ENCODE data around the gene LRRC51. TPM values are rescaled to one million over a fixed set of nuclear protein-coding genes. Genes with fewer than 3 reads are reported as not detected.

LRRC51 gene
- total RNA-seq, 2 donors from 2014 or later, result 8.0 to 9.5 TPM

- TF ChIP-seq, protein P1, sequence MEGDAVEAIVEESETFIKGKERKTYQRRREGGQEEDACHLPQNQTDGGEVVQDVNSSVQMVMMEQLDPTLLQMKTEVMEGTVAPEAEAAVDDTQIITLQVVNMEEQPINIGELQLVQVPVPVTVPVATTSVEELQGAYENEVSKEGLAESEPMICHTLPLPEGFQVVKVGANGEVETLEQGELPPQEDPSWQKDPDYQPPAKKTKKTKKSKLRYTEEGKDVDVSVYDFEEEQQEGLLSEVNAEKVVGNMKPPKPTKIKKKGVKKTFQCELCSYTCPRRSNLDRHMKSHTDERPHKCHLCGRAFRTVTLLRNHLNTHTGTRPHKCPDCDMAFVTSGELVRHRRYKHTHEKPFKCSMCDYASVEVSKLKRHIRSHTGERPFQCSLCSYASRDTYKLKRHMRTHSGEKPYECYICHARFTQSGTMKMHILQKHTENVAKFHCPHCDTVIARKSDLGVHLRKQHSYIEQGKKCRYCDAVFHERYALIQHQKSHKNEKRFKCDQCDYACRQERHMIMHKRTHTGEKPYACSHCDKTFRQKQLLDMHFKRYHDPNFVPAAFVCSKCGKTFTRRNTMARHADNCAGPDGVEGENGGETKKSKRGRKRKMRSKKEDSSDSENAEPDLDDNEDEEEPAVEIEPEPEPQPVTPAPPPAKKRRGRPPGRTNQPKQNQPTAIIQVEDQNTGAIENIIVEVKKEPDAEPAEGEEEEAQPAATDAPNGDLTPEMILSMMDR (conservative IDR thresholded peaks at IDR 0.05), result no peak
- Mint-ChIP-seq H3K27me3 (ENCODE audit: insufficient read depth) (peaks cover 33% of the 10 kb centered on the region), H3K27ac (no peak overlapping the region), H3K4me1 (no peaks in the 10 kb centered on the region), H3K4me3 (no peak overlapping the region), H3K9me3 (no peaks in the 10 kb centered on the region), H3K36me3 (ENCODE audit: low read depth) (no peaks in the 10 kb centered on the region)
- Histone ChIP-seq H3K27ac (ENCODE audit: low read depth, low read length) (no peak overlapping the region), H3K27me3 (ENCODE audit: control insufficient read depth, insufficient read depth, low read length, poor library complexity, severe bottlenecking) (peaks cover 23% of the 10 kb centered on the region), H3K4me3 (ENCODE audit: low read length) (no peak overlapping the region), H3K4me1 (ENCODE audit: control insufficient read depth, insufficient read depth, low read length) (no peaks in the 10 kb centered on the region), H3K9ac (ENCODE audit: extremely low read depth, low read length, poor library complexity, severe bottlenecking) (no peak overlapping the region), H3K36me3 (ENCODE audit: control insufficient read depth, insufficient read depth, low read length) (no peaks in the 10 kb centered on the region), H3K9me3 (ENCODE audit: control insufficient read depth, low read length) (no peaks in the 10 kb centered on the region)
- no peak for DNase-seq
- WGBS, 2 experiments (ENCODE audit: insufficient coverage in 1 of 2, insufficient read length in 1 of 2), result 98 to 100% methylated on average over 3 to 4 of the region's 4 CpGs
Measured at GRCh38 chr11:72136684-72137262, 56.1 kb downstream of the LRRC51 start.

DNA sequence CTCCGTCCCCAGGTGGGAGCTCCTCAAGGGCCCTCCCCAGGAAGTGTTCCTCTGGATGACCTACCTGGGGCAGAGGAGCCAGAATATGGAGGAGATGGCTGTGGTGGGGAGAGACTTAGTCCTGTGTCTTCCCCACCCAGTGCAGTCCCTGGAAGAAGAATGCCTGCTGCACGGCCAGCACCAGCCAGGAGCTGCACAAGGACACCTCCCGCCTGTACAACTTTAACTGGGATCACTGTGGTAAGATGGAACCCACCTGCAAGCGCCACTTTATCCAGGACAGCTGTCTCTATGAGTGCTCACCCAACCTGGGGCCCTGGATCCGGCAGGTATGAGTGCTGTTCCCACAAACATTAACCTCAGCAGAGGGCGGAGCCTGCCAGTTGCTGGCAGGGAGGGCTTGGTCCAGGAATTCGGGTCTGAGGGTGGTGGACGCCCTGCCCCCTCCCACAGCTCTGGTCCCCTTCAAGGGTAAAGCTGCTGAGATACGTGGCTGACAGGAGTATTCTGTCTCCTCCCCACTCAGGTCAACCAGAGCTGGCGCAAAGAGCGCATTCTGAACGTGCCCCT is 58.3 kb downstream of the LRRC51 start:
- no peaks in the 10 kb centered on the region for H3K9me3 ChIP-seq (ENCODE audit: control insufficient read depth, low read length)
- TF ChIP-seq, protein P1 (conservative IDR thresholded peaks at IDR 0.05), result no peak
- Mint-ChIP-seq H3K4me3 (no peak overlapping the region), H3K27me3 (ENCODE audit: insufficient read depth) (peaks cover 20% of the 10 kb centered on the region), H3K4me1 (no peaks in the 10 kb centered on the region), H3K27ac (no peak overlapping the region), H3K36me3 (ENCODE audit: low read depth) (no peaks in the 10 kb centered on the region), H3K9me3 (no peaks in the 10 kb centered on the region)
- 89 to 98% methylated on average over 5 to 12 of the region's 12 CpGs for WGBS, 2 experiments (ENCODE audit: insufficient coverage in 1 of 2, insufficient read length in 1 of 2)
- no peak overlapping the region for H3K4me3 ChIP-seq (ENCODE audit: low read length)
- no peak overlapping the region for H3K9ac ChIP-seq (ENCODE audit: extremely low read depth, low read length, poor library complexity, severe bottlenecking)
- H3K36me3 ChIP-seq (ENCODE audit: control insufficient read depth, insufficient read depth, low read length), result no peaks in the 10 kb centered on the region
- peaks cover 1% of the 10 kb centered on the region for H3K27me3 ChIP-seq (ENCODE audit: control insufficient read depth, insufficient read depth, low read length, poor library complexity, severe bottlenecking)
- H3K4me1 ChIP-seq (ENCODE audit: control insufficient read depth, insufficient read depth, low read length), result no peaks in the 10 kb centered on the region
- no peak for DNase-seq
- H3K27ac ChIP-seq (ENCODE audit: low read depth, low read length), result no peak overlapping the region

DNA sequence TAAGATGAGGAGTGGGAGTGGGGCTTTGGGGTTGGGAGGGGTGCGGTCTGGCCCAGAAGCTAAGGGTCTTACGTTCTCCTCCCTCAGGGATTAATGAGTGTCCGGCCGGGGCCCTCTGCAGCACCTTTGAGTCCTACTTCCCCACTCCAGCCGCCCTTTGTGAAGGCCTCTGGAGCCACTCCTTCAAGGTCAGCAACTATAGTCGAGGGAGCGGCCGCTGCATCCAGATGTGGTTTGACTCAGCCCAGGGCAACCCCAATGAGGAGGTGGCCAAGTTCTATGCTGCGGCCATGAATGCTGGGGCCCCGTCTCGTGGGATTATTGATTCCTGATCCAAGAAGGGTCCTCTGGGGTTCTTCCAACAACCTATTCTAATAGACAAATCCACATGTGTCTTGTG is 58.9 kb downstream of the LRRC51 start:
- no peaks in the 10 kb centered on the region for H3K27me3 ChIP-seq (ENCODE audit: control insufficient read depth, insufficient read depth, low read length, poor library complexity, severe bottlenecking)
- no peak overlapping the region for H3K27ac ChIP-seq (ENCODE audit: low read depth, low read length)
- peaks cover 21% of the 10 kb centered on the region for H3K27me3 Mint-ChIP-seq (ENCODE audit: insufficient read depth)
- H3K9me3 Mint-ChIP-seq, result no peaks in the 10 kb centered on the region
- H3K4me1 Mint-ChIP-seq, result no peaks in the 10 kb centered on the region
- no peaks in the 10 kb centered on the region for H3K9me3 ChIP-seq (ENCODE audit: control insufficient read depth, low read length)
- H3K27ac Mint-ChIP-seq, result no peak overlapping the region
- no peak overlapping the region for H3K4me3 ChIP-seq (ENCODE audit: low read length)
- H3K4me1 ChIP-seq (ENCODE audit: control insufficient read depth, insufficient read depth, low read length), result no peaks in the 10 kb centered on the region
- 95 to 100% methylated on average over 4 to 11 of the region's 11 CpGs for WGBS, 2 experiments (ENCODE audit: insufficient coverage in 1 of 2, insufficient read length in 1 of 2)
- H3K9ac ChIP-seq (ENCODE audit: extremely low read depth, low read length, poor library complexity, severe bottlenecking), result no peak overlapping the region
- no peak overlapping the region for H3K4me3 Mint-ChIP-seq
- H3K36me3 ChIP-seq (ENCODE audit: control insufficient read depth, insufficient read depth, low read length), result no peaks in the 10 kb centered on the region
- no peaks in the 10 kb centered on the region for H3K36me3 Mint-ChIP-seq (ENCODE audit: low read depth)
- TF ChIP-seq, protein P1 (conservative IDR thresholded peaks at IDR 0.05), result no peak
- no peak for DNase-seq

All from endodermal cell (in vitro differentiated cells).